GM23338 (cell line): ENCODE data around the gene ESR1. TPM values are rescaled to one million over a fixed set of nuclear protein-coding genes. Genes with fewer than 3 reads are reported as not detected.

Experiments used
- ATAC-seq: fragments of 200-7000 bp; cut with Tn5 transposase; 3 replicates; pipeline ENCODE4 v1.9.1; 2020
- DNase-seq: peaks from one replicate; pipeline ENCODE4 v3.0.0-alpha.2; 2015; ENCODE audit warnings: low spot score
- H2AFZ ChIP-seq: fragments of 200-600 bp; sonication (generic); 2 replicates; pipeline ENCODE4 v1.8.0; 2016; ENCODE audit warnings: antibody characterized with exemption, mild to moderate bottlenecking, moderate library complexity
- H3F3A ChIP-seq: fragments of 200-600 bp; sonication (generic); replicated peaks from 2 replicates; pipeline ENCODE4 v1.8.0; 2017; ENCODE audit warnings: antibody characterized with exemption, mixed run types, low read depth
- H3K27ac ChIP-seq: fragments of 200-600 bp; sonication (generic); 2 replicates; pipeline ENCODE4 v1.6.1; 2016; ENCODE audit warnings: low read depth
- H3K27me3 ChIP-seq: fragments of 200-600 bp; sonication (generic); 2 replicates; pipeline ENCODE4 v1.8.0; 2016; ENCODE audit warnings: mild to moderate bottlenecking, mixed run types, moderate library complexity; ENCODE audit not compliant: insufficient read depth
- H3K36me3 ChIP-seq: fragments of 200-600 bp; sonication (generic); 2 replicates; pipeline ENCODE4 v1.8.0; 2016; ENCODE audit warnings: mild to moderate bottlenecking; ENCODE audit not compliant: insufficient read depth
- H3K4me1 ChIP-seq: fragments of 200-600 bp; sonication (generic); 2 replicates; pipeline ENCODE4 v1.8.0; 2016; ENCODE audit warnings: mild to moderate bottlenecking, moderate library complexity; ENCODE audit not compliant: insufficient read depth
- H3K4me2 ChIP-seq: fragments of 200-600 bp; sonication (generic); 2 replicates; pipeline ENCODE4 v1.7.1; 2017; ENCODE audit warnings: mixed run types
- H3K4me3 ChIP-seq: fragments of 200-600 bp; sonication (generic); 2 replicates; pipeline ENCODE4 v1.6.1; 2016; ENCODE audit warnings: mixed run types
- H3K79me2 ChIP-seq: fragments of 200-600 bp; sonication (generic); replicated peaks from 2 replicates; pipeline ENCODE4 v1.8.0; 2017; ENCODE audit warnings: mild to moderate bottlenecking; ENCODE audit not compliant: insufficient read depth
- H3K9me2 ChIP-seq: fragments of 200-600 bp; sonication (generic); 2 replicates; pipeline ENCODE4 v1.8.0; 2017; ENCODE audit not compliant: insufficient read depth
- H4K20me1 ChIP-seq: fragments of 200-600 bp; sonication (generic); replicated peaks from 2 replicates; pipeline ENCODE4 v1.8.0; 2017; ENCODE audit warnings: mild to moderate bottlenecking; ENCODE audit not compliant: insufficient read depth
- H3K27ac Mint-ChIP-seq: 2 replicates; pipeline ENCODE4 v1.8.0; 2020; ENCODE audit warnings: inconsistent platforms, mild to moderate bottlenecking, moderate library complexity, mixed read lengths
- H3K27me3 Mint-ChIP-seq: 3 replicates; pipeline ENCODE4 v1.8.0; 2022; ENCODE audit warnings: low read depth, mild to moderate bottlenecking, moderate library complexity, mixed read lengths, inconsistent platforms; ENCODE audit not compliant: insufficient read depth, poor library complexity
- H3K36me3 Mint-ChIP-seq: 3 replicates; pipeline ENCODE4 v1.8.0; 2021; ENCODE audit warnings: low read depth, mild to moderate bottlenecking, inconsistent platforms, moderate library complexity, mixed read lengths
- H3K4me1 Mint-ChIP-seq: 3 replicates; pipeline ENCODE4 v1.8.0; 2020; ENCODE audit warnings: mild to moderate bottlenecking, inconsistent platforms, mixed read lengths
- H3K4me3 Mint-ChIP-seq: 3 replicates; pipeline ENCODE4 v1.8.0; 2021; ENCODE audit warnings: moderate library complexity, mild to moderate bottlenecking, inconsistent platforms, mixed read lengths
- H3K9me3 Mint-ChIP-seq: 3 replicates; pipeline ENCODE4 v1.8.0; 2020; ENCODE audit warnings: moderate library complexity, mild to moderate bottlenecking, inconsistent platforms, mixed read lengths
- CREB1 ChIP-seq: fragments of 250-450 bp; sonication (Bioruptor Pico); IDR thresholded peaks from 2 replicates; pipeline ENCODE4 v1.5.0; 2020; ENCODE audit warnings: low read depth, mild to moderate bottlenecking, moderate library complexity
- ETS1 ChIP-seq: IDR thresholded peaks from 2 replicates; pipeline ENCODE4 v1.6.1; 2016; ENCODE audit warnings: antibody characterized with exemption
- EZH2 ChIP-seq: fragments of 200-600 bp; sonication (generic); IDR thresholded peaks from one replicate; pipeline ENCODE4 v1.8.0; 2017; ENCODE audit warnings: antibody characterized with exemption, mild to moderate bottlenecking, low read depth; ENCODE audit not compliant: unreplicated experiment
- EZH2phosphoT487 ChIP-seq: fragments of 200-600 bp; sonication (generic); IDR thresholded peaks from one replicate; pipeline ENCODE4 v1.8.1; 2018; ENCODE audit warnings: antibody characterized with exemption; ENCODE audit not compliant: unreplicated experiment
- JUNB ChIP-seq: IDR thresholded peaks from one replicate; pipeline ENCODE4 v1.6.1; 2016; ENCODE audit warnings: antibody characterized with exemption; ENCODE audit not compliant: unreplicated experiment
- NANOG ChIP-seq: IDR thresholded peaks from 2 replicates; pipeline ENCODE4 v1.6.1; 2016; ENCODE audit warnings: antibody characterized with exemption, borderline replicate concordance
- POLR2AphosphoS5 ChIP-seq: IDR thresholded peaks from 2 replicates; pipeline ENCODE4 v1.6.1; 2016; ENCODE audit warnings: antibody characterized with exemption, low read depth
- REST ChIP-seq: IDR thresholded peaks from one replicate; pipeline ENCODE4 v1.6.1; 2018; ENCODE audit warnings: antibody characterized with exemption; ENCODE audit not compliant: unreplicated experiment
- STAT1 ChIP-seq: IDR thresholded peaks from one replicate; pipeline ENCODE4 v1.6.1; 2016; ENCODE audit warnings: antibody characterized with exemption; ENCODE audit not compliant: unreplicated experiment
- ZNF114 ChIP-seq: fragments of 250-450 bp; sonication (Bioruptor Pico); IDR thresholded peaks from 2 replicates; pipeline ENCODE4 v1.5.0; 2020; ENCODE audit warnings: mild to moderate bottlenecking, moderate library complexity
- ZNF331 ChIP-seq: fragments of 250-450 bp; sonication (Bioruptor Pico); IDR thresholded peaks from 2 replicates; pipeline ENCODE4 v1.5.0; 2020; ENCODE audit warnings: low read depth, mild to moderate bottlenecking, moderate library complexity
- ZNF462 ChIP-seq: fragments of 250-450 bp; sonication (Bioruptor Pico); IDR thresholded peaks from 2 replicates; pipeline ENCODE4 v1.5.0; 2020; ENCODE audit warnings: mild to moderate bottlenecking, moderate library complexity
- polyA plus RNA-seq: library from polyadenylated mRNA; unstranded; fragments of >200 nt; fragmentation: Nextera tagmentation; extraction: Ambion mirVana; gene quantifications from 2 replicates; pipeline ENCODE4 v1.2.1, GENCODE V29; 2016
- total RNA-seq: library from RNA; depleted of rRNA; stranded (reverse); fragments of >200 nt; shearing (Covaris generic); gene quantifications from 2 replicates; pipeline ENCODE4 v1.2.3, GENCODE V29; 2014

Gene ESR1
- total and polyA plus RNA-seq, 2 experiments from 2014 or later, result 0.94 TPM; not detected in 1

GRCh38 chr6:151813858-151814257 lies 6.4 kb downstream of the ESR1 start (continued):
- no peak for TF ChIP-seq REST

- Mint-ChIP-seq H3K27ac (no peak overlapping the region), H3K4me1 (peaks cover 9% of the 10 kb centered on the region), H3K4me3 (no peak overlapping the region), H3K27me3 (peaks cover 9% of the 10 kb centered on the region), H3K36me3 (no peaks in the 10 kb centered on the region), H3K9me3 (no peaks in the 10 kb centered on the region)
- DNase-seq (no peak), ATAC-seq (no peak)
- Histone ChIP-seq H4K20me1 (0 out of 2 replicates have a peak, but pooled peaks cover 4% of the 10 kb centered on the region), H3K79me2 (no peaks in the 10 kb centered on the region), H3K4me3 (no peak overlapping the region), H3K36me3 (no peaks in the 10 kb centered on the region), H3F3A (no peaks in the 10 kb centered on the region), H3K27me3 (peaks cover 16% of the 10 kb centered on the region), H3K4me2 (no peak overlapping the region), H2AFZ (no peak overlapping the region), H3K27ac (no peak overlapping the region), H3K9me2 (peaks cover 6% of the 10 kb centered on the region; the same call in 1 of the 2 replicates), H3K4me1 (no peaks in the 10 kb centered on the region)
- TF ChIP-seq REST (no peak), ETS1 (no peak), EZH2phosphoT487 (no peak), STAT1 (no peak), CREB1 (CRISPR knock-in tag) (no peak), ZNF462 (CRISPR knock-in tag) (no peak), ZNF331 (CRISPR knock-in tag) (no peak), POLR2AphosphoS5 (no peak), ZNF114 (CRISPR knock-in tag) (no peak), EZH2 (no peak), JUNB (no peak), NANOG (no peak)
These were observed 7.1 kb downstream of the ESR1 start for GRCh38 chr6:151814614-151815013.
